Inflammatory macrophage treated with lipopolysaccharide for 4 hours (primary cell): ENCODE results near the gene SCTR.

ENCODE experiments used
- DNase-seq: peaks from one replicate; pipeline ENCODE4 v3.0.0-alpha.2; 2020

SCTR gene

DNA sequence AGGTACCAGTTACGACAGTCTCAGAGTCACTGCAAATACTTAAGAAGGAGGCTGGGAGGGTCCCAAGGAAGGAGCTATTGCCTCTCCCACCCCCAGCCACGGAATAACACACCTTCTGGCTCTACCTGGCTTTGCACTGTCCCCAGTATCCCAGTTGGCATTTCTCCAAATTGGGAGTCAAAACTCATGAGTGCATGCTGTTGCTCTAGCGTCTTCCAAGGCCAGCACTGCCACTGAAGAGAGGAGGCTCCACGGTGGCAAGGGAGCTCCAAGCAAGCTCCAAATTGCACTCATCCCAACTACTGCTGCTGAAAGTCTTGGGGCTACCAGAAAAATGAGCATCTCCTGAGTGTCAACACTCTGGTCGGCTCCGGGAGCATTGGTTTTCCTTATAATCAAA is 1.6 kb downstream of the SCTR start:
- no peak for DNase-seq

DNA sequence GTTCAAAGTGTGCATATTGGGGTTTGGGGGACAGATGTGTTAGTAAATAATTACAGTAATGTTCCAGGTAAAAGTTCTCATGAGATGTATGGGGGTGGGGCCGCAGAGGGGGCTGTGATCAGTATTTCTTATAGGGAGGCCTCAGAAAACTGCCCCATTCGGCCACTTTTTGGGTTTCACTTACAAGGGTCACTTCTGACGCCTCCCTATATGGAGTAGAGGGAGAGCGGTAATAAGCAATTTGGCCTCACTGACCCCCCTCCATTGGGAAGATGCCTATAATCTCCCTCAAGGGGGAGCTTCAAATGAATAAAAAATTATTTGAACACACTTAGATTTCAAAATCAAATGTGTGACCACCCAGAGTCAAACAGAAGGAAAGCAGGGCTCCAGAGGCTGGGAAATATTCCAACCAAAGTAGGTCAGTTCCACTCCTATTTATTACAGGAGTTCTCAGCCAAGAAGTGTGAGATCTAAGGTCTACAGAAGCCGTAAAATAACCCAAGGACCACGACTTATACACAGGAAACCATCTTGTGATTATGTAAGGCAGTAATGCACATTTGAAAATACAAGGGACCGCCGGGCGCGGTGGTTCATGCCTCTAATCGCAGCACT is 2.7 kb downstream of the SCTR start:
- no peak for DNase-seq

DNA sequence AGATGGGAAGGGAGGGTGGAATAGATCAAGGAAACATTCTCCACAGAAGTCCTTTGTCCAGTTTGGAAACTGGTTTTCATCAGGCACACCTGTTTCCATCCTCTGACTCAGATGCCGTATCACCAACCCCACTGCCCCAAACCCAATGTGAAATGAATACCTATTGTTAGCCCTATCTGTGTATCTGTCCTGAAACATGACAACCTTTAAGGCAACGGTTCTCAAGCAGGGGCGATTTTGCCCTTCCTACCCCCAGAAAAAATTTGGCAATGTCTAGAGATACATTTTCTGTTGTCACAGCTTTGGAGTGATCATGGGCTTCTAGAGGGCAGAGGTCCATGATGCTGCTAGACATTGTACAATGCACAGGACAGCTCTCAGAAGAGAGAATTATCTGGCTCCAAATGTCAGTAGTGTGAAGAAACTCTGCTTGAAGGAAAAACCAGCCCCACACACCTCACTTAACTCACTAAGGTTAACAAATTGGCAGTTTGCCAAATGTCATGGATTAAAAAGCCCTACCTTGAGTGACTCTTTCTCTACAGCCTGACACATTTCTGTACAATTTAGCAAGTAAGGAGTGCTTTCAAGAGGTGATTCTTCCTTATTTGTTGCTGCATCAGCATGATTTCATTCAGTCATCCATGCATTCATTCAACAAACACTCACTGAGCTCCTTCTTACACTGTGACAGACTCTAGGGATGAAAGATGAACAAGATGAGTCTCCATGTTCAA is 3.4 kb downstream of the SCTR start:
- DNase-seq = no peak

DNA sequence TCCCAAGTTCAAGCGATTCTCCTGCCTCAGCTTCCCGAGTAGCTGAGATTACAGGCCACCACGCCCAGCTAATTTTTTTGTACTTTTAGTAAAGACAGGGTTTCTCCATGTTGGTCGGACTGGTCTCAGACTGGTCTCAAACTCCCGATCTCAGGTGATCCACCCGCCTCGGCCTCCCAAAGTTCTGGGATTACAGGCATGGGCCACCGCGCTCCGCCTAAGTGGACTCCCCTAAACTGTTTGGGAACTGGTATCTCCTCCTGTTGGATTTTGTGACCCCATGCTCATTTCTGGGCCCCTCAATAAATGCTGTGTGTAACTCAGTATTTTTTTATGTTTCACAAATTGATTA is 5.2 kb downstream of the SCTR start:
- DNase-seq = no peak

- no peak for DNase-seq
Observed at GRCh38 chr2:119518401-119519056, 5.8 kb downstream of the SCTR start.

- peak; percentile 67 for DNase-seq
Observed at GRCh38 chr2:119517433-119517832, 6.8 kb downstream of the SCTR start.

GRCh38 chr2:119516121-119516520 is 8.2 kb downstream of the SCTR start:
- DNase-seq = no peak

DNA sequence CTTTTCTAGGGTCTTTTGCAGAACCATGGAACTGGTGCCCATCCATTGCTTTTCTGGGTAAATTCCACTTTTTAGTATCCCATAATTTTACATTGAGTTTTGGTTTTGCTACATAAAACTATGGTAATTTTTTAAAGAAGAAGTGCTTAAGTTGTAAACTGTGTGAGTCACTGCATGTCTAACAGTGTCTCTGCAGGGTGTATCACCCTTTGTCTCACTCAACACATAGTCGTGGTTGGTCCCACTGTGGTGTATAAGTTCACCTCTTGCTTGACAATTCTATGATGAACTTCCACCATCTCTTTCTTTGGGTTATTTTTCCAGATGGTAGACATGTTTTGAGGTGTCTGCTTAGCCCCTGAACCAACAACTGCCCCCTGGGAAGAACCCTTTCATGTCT is 10.5 kb downstream of the SCTR start:
- DNase-seq = no peak

DNA sequence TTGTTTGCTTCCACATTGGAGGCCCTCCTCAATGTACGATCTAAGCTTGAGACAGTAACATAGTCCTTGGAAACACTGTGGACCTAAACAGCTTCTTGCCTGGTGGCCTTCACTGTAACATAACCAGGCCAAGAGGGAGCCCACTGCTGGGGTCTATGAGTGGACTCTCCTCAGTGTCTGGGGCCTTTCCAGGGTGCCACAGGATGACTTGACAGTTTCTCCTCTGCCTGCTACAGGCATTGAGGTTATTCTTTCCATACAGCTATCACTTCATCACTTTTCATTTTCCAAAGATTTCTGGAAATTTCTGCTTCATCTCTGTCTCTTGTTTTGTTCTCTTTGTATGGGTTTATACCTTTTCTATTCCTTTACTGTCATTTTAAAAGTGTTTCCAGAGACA is 11.3 kb downstream of the SCTR start:
- DNase-seq = no peak

DNA sequence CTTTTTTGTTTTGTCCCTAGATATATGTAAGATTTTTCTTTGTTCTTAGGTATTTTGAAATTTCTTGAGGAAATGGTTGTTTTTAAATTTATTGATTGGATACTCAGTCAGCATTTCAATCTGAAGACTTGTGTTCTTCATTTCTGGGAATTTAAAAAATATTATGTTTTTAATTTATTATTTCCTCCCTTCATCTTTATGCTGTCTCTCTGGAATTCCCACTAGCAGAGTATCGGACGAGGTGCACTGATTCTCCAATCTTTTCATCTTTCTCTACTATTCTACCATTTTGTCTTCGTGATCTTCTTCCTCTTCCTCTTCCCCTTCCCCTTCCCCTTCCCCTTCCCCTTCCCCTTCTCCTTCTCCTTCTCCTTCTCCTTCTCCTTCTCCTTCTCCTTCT is 12.3 kb downstream of the SCTR start:
- no peak for DNase-seq

GRCh38 chr2:119508756-119509155 is 15.5 kb downstream of the SCTR start:
- DNase-seq = no peak

GRCh38 chr2:119496682-119497081 is 27.6 kb downstream of the SCTR start:
- no peak for DNase-seq

DNA sequence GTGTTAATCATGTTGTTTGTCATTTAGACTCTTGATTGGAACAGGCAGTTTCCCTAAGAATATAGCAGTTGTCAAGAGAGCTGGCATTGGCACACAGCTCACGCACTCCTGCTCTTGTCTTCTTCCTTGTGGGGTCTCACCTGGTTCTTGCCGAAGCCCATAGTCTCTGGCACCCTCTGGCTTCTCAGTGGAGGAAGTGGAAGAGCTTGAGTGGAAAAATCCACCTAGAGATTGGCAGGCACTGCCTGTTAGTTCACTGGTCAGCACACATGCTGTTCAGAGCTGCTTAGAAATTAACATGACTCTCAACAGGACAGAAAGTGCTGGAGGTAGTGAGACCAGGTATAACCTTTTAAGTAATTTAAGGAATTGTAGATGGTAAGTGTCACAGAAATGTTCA is 28.3 kb downstream of the SCTR start:
- DNase-seq = no peak

GRCh38 chr2:119494163-119494790 is 30.0 kb downstream of the SCTR start:
- DNase-seq = no peak

- DNase-seq = no peak
Observed at GRCh38 chr2:119491776-119492525, 32.3 kb downstream of the SCTR start.

- DNase-seq = no peak
Observed at GRCh38 chr2:119490653-119491195, 33.6 kb downstream of the SCTR start.

- DNase-seq = no peak
Observed at GRCh38 chr2:119490106-119490505, 34.2 kb downstream of the SCTR start.

DNA sequence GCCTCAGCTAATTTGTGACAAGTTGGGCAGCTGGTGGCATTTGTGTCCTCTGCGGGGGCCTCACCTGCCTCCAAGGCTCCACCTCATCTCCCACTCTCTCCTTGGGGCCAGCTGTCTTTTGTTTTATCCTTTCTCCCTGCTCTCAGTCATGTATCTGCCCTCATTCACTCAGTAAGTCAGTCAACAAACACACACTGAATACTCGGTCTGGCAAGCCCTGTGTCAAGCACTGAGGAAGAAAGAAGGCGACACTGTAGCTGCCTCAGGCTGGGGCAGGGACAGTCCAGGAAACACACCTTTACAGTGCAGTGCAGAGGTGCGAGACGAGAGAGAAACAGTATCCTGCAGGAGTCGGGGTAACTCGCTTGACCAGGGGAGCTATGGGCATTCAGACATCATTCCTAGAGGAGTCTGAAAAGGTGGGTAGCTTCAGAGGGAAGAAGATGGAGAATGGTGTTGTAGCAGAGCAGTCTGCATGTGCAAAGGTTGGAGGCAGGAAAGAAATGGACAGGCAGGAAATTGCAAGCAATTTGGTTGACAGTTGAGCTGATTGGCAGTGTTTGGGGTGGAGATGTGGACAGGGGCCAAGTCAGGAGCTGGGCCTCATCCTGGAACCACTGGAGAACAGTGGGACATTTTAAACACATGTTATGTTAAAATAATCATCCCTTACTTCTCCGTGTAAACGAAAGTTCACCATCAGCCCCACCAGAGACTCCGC is 34.9 kb downstream of the SCTR start:
- DNase-seq = no peak

GRCh38 chr2:119488245-119489214 is 35.8 kb downstream of the SCTR start:
- no peak for DNase-seq

GRCh38 chr2:119487434-119488244 is 36.6 kb downstream of the SCTR start:
- no peak for DNase-seq
